Thyroid gland (tissue), 4 donors: ENCODE measurements around the gene KLC3.

ENCODE experiments used
- POLR2A ChIP-seq, 2 donors: fragments of 450-650 bp; IDR thresholded peaks; one replicate each; pipeline ENCODE4 v1.6.1; 2017; ENCODE audit warnings: antibody characterized with exemption in 2 of 2, mild to moderate bottlenecking in 2 of 2, moderate library complexity in 1 of 2
- TF ChIP-seq, protein P1 (sequence below), 6 experiments: fragments of 200-600 bp in 3 of 6; fragments of 450-650 bp in 3 of 6; sonication (generic) in 3 of 6; IDR thresholded peaks; one replicate each; pipeline ENCODE4 v1.5.1; 2016 to 2019; ENCODE audit warnings: antibody characterized with exemption in 6 of 6, mild to moderate bottlenecking in 2 of 6, inconsistent platforms in 1 of 6, moderate library complexity in 1 of 6

DNA sequence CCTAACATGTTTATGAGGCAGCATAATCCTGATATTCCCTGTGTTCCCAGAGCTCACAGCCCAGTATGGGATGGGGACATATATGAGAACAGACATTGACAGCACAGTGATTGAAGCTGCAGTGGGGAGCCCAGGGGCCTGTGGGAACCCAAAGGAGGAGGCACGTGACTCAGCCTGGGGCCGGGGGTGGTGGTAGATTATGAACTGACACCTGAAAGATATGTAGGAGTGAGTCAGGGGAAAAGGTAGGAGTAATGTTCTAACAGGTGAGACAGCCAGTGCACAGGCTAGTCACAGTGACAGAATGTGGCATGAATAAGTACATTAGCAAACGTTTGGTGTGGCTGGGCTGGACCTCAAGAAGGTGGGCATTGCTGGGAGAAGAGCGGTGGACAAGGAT is 46.9 kb upstream of the KLC3 start:
- TF ChIP-seq, protein P1, sequence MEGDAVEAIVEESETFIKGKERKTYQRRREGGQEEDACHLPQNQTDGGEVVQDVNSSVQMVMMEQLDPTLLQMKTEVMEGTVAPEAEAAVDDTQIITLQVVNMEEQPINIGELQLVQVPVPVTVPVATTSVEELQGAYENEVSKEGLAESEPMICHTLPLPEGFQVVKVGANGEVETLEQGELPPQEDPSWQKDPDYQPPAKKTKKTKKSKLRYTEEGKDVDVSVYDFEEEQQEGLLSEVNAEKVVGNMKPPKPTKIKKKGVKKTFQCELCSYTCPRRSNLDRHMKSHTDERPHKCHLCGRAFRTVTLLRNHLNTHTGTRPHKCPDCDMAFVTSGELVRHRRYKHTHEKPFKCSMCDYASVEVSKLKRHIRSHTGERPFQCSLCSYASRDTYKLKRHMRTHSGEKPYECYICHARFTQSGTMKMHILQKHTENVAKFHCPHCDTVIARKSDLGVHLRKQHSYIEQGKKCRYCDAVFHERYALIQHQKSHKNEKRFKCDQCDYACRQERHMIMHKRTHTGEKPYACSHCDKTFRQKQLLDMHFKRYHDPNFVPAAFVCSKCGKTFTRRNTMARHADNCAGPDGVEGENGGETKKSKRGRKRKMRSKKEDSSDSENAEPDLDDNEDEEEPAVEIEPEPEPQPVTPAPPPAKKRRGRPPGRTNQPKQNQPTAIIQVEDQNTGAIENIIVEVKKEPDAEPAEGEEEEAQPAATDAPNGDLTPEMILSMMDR (IDR thresholded peaks at IDR 0.05), result no peak
- TF ChIP-seq POLR2A (IDR thresholded peaks at IDR 0.05), result no peak
